Osteoblast (primary cell): ENCODE results near the gene TMEM213. TPM values are rescaled to one million over a fixed set of nuclear protein-coding genes. Genes with fewer than 3 reads are reported as not detected.

ENCODE experiments used
- DNase-seq: peaks from one replicate; pipeline ENCODE4 v3.0.0; 2011; ENCODE audit warnings: low spot score, mixed read lengths; ENCODE audit not compliant: insufficient read length; ENCODE audit errors: missing footprints
- H2AFZ ChIP-seq: 2 replicates; pipeline ENCODE4 v1.6.0; 2011; ENCODE audit warnings: mild to moderate bottlenecking, low read length
- H3K27ac ChIP-seq: 2 replicates; pipeline ENCODE4 v1.5.1; 2011; ENCODE audit warnings: mild to moderate bottlenecking, low read depth, low read length, moderate library complexity
- H3K27me3 ChIP-seq: 2 replicates; pipeline ENCODE4 v1.6.0; 2012; ENCODE audit warnings: mild to moderate bottlenecking, control low read depth, inconsistent platforms, low read length, moderate library complexity; ENCODE audit not compliant: insufficient read depth
- H3K36me3 ChIP-seq: 2 replicates; pipeline ENCODE4 v1.5.1; 2011; ENCODE audit warnings: mild to moderate bottlenecking, low read length, control low read depth, moderate library complexity; ENCODE audit not compliant: insufficient read depth
- H3K4me1 ChIP-seq: 2 replicates; pipeline ENCODE4 v1.5.1; 2011; ENCODE audit warnings: mild to moderate bottlenecking, low read length, control low read depth, moderate library complexity; ENCODE audit not compliant: insufficient read depth
- H3K4me2 ChIP-seq: 2 replicates; pipeline ENCODE4 v1.6.0; 2011; ENCODE audit warnings: mild to moderate bottlenecking, low read length; ENCODE audit not compliant: insufficient read depth
- H3K4me3 ChIP-seq: fragments of 200-600 bp; sonication (generic); 3 replicates; pipeline ENCODE4 v1.5.1; 2012; ENCODE audit warnings: mild to moderate bottlenecking, low read length, inconsistent platforms; ENCODE audit not compliant: insufficient read depth
- H3K79me2 ChIP-seq: 2 replicates; pipeline ENCODE4 v1.6.0; 2012; ENCODE audit warnings: mild to moderate bottlenecking, low read length, control low read depth, inconsistent platforms; ENCODE audit not compliant: insufficient read depth
- H3K9me3 ChIP-seq: 2 replicates; pipeline ENCODE4 v1.5.1; 2011; ENCODE audit warnings: low read depth, low read length, control low read depth
- H4K20me1 ChIP-seq: 2 replicates; pipeline ENCODE4 v1.6.0; 2012; ENCODE audit warnings: mild to moderate bottlenecking, low read length, control low read depth; ENCODE audit not compliant: insufficient read depth
- CTCF ChIP-seq: IDR thresholded peaks from 2 replicates; pipeline ENCODE4 v1.5.1; 2011; ENCODE audit warnings: mild to moderate bottlenecking, low read depth, low read length, moderate library complexity; ENCODE audit errors: extremely low read depth
- total RNA-seq: library from RNA; depleted of rRNA; stranded (reverse); fragments of >200 nt; gene quantifications from 2 replicates; pipeline ENCODE4 v1.2.3, GENCODE V29; 2012

TMEM213 gene
- total RNA-seq, 1 donor, result not detected

- Histone ChIP-seq H3K4me3 (no peak overlapping the region), H3K27ac (no peak overlapping the region), H2AFZ (no peak overlapping the region), H3K4me1 (no peaks in the 10 kb centered on the region), H3K79me2 (no peaks in the 10 kb centered on the region), H3K9me3 (no peaks in the 10 kb centered on the region), H3K27me3 (no peaks in the 10 kb centered on the region), H3K36me3 (no peaks in the 10 kb centered on the region), H4K20me1 (no peaks in the 10 kb centered on the region), H3K4me2 (no peak overlapping the region)
- no peak for DNase-seq
- no peak for TF ChIP-seq CTCF
Measured at GRCh38 chr7:138755331-138755747, 42.5 kb upstream of the TMEM213 start.

GRCh38 chr7:138755842-138756590 lies 41.8 kb upstream of the TMEM213 start:
- no peak for TF ChIP-seq CTCF
- no peaks in the 10 kb centered on the region for H3K36me3 ChIP-seq
- no peak overlapping the region for H3K27ac ChIP-seq
- no peaks in the 10 kb centered on the region for H3K4me1 ChIP-seq
- H4K20me1 ChIP-seq, result no peaks in the 10 kb centered on the region
- no peak overlapping the region for H3K4me3 ChIP-seq
- no peak overlapping the region for H2AFZ ChIP-seq
- no peak overlapping the region for H3K4me2 ChIP-seq
- no peak for DNase-seq
- no peaks in the 10 kb centered on the region for H3K9me3 ChIP-seq
- no peaks in the 10 kb centered on the region for H3K27me3 ChIP-seq
- H3K79me2 ChIP-seq, result no peaks in the 10 kb centered on the region

- Histone ChIP-seq H3K27ac (no peak overlapping the region), H3K27me3 (no peaks in the 10 kb centered on the region), H3K36me3 (no peaks in the 10 kb centered on the region), H3K4me3 (no peak overlapping the region), H3K4me1 (no peaks in the 10 kb centered on the region), H2AFZ (no peak overlapping the region), H4K20me1 (no peaks in the 10 kb centered on the region), H3K9me3 (no peaks in the 10 kb centered on the region), H3K79me2 (no peaks in the 10 kb centered on the region), H3K4me2 (no peak overlapping the region)
- no peak for DNase-seq
- TF ChIP-seq CTCF, result no peak
Measured at GRCh38 chr7:138756591-138757242, 41.1 kb upstream of the TMEM213 start.

GRCh38 chr7:138768241-138768640 lies 29.6 kb upstream of the TMEM213 start:
- Histone ChIP-seq H3K27me3 (no peaks in the 10 kb centered on the region), H3K79me2 (no peaks in the 10 kb centered on the region), H2AFZ (no peak overlapping the region), H3K4me1 (no peaks in the 10 kb centered on the region), H4K20me1 (no peaks in the 10 kb centered on the region), H3K4me3 (no peak overlapping the region), H3K9me3 (no peaks in the 10 kb centered on the region), H3K36me3 (no peaks in the 10 kb centered on the region), H3K27ac (no peak overlapping the region), H3K4me2 (no peak overlapping the region)
- no peak for TF ChIP-seq CTCF
- no peak for DNase-seq
